ENCODE results near the gene ALDH1A2.

ALDH1A2 gene

GRCh38 chr15:57947781-57948180 is 117.7 kb downstream of the ALDH1A2 start:
- no peak overlapping the region for H3K4me3 ChIP-seq
- H3K4me1 ChIP-seq = no peaks in the 10 kb centered on the region
- H3K9ac ChIP-seq = no peak overlapping the region
- H3K4me2 ChIP-seq = no peak overlapping the region
- H3K27me3 ChIP-seq = no peaks in the 10 kb centered on the region
- H3K36me3 ChIP-seq = no peaks in the 10 kb centered on the region
- H3K27ac ChIP-seq = no peak overlapping the region
- H4K20me1 ChIP-seq = no peaks in the 10 kb centered on the region
- H3K9me3 ChIP-seq = no peaks in the 10 kb centered on the region
- no peak for TF ChIP-seq Cebpa-rat (IDR thresholded peaks at IDR 0.05)

GRCh38 chr15:57947282-57947681 is 118.2 kb downstream of the ALDH1A2 start:
- no peak overlapping the region for H3K9ac ChIP-seq
- H3K27me3 ChIP-seq = no peaks in the 10 kb centered on the region
- H4K20me1 ChIP-seq = no peaks in the 10 kb centered on the region
- H3K4me2 ChIP-seq = no peak overlapping the region
- no peak for TF ChIP-seq Cebpa-rat (IDR thresholded peaks at IDR 0.05)
- H3K27ac ChIP-seq = no peak overlapping the region
- H3K4me1 ChIP-seq = no peaks in the 10 kb centered on the region
- H3K36me3 ChIP-seq = no peaks in the 10 kb centered on the region
- H3K9me3 ChIP-seq = no peaks in the 10 kb centered on the region
- no peak overlapping the region for H3K4me3 ChIP-seq

- H3K27ac ChIP-seq = no peak overlapping the region
- TF ChIP-seq Cebpa-rat (IDR thresholded peaks at IDR 0.05) = no peak
- H3K4me3 ChIP-seq = no peak overlapping the region
- H3K4me1 ChIP-seq = no peaks in the 10 kb centered on the region
- H3K4me2 ChIP-seq = no peak overlapping the region
- H3K9me3 ChIP-seq = no peaks in the 10 kb centered on the region
- no peaks in the 10 kb centered on the region for H3K36me3 ChIP-seq
- no peaks in the 10 kb centered on the region for H3K27me3 ChIP-seq
- H3K9ac ChIP-seq = no peak overlapping the region
- no peaks in the 10 kb centered on the region for H4K20me1 ChIP-seq
These were observed 118.9 kb downstream of the ALDH1A2 start for GRCh38 chr15:57946491-57947048.

DNA sequence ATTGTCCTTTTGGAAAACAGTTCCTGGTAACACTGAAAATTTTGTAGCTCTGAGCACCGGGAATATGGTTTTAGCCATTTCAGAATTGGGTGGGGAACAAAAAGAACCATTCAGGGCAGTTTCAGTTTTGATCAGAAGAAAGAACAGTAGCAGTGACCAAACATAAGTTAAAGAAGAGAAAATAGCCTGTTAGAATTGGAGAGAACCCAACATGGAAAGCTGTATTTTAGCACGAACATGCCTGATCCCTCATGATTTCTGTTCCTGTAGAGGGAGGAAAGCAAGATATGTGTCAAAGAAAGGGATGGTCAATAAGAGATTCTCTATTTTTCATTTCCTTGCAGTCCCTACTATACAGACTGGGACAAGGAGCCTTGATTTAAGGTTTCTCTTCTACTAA is 119.9 kb downstream of the ALDH1A2 start:
- Histone ChIP-seq H3K9ac (no peak overlapping the region), H3K4me1 (no peaks in the 10 kb centered on the region), H3K9me3 (no peaks in the 10 kb centered on the region), H3K4me2 (no peak overlapping the region), H3K4me3 (no peak overlapping the region), H3K27me3 (no peaks in the 10 kb centered on the region), H3K36me3 (no peaks in the 10 kb centered on the region), H4K20me1 (no peaks in the 10 kb centered on the region), H3K27ac (no peak overlapping the region)
- no peak for TF ChIP-seq Cebpa-rat (IDR thresholded peaks at IDR 0.05)

- Histone ChIP-seq H3K9ac (no peak overlapping the region), H3K4me1 (no peaks in the 10 kb centered on the region), H3K4me2 (no peak overlapping the region), H3K4me3 (no peak overlapping the region), H3K9me3 (no peaks in the 10 kb centered on the region), H3K36me3 (no peaks in the 10 kb centered on the region), H4K20me1 (no peaks in the 10 kb centered on the region), H3K27ac (no peak overlapping the region), H3K27me3 (no peaks in the 10 kb centered on the region)
- TF ChIP-seq Cebpa-rat (IDR thresholded peaks at IDR 0.05) = no peak
These were observed 121.6 kb downstream of the ALDH1A2 start for GRCh38 chr15:57943754-57944420.

GRCh38 chr15:57943171-57943570 is 122.3 kb downstream of the ALDH1A2 start:
- no peak for TF ChIP-seq Cebpa-rat (IDR thresholded peaks at IDR 0.05)

DNA sequence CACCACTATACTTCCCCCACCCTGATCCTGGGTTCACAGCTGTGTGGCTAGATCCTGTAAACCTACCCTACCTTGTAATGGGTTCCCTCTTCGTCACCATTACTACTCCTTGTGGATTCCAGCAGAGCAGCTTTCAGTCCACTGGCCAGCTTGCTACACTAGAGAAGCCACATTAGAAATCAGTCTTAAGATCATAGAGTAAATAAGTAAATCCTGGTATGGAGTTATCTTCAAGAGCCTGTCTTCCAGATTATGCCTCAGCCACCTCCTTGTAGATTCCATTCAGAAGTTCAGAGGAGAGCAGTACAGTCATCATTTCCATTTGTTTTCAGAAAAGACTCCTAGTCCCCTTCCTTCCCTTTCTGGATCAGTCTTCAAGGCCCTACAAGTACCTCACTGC is 123.7 kb downstream of the ALDH1A2 start:
- Histone ChIP-seq H3K36me3 (no peaks in the 10 kb centered on the region), H4K20me1 (no peaks in the 10 kb centered on the region), H3K9ac (no peak overlapping the region), H3K27ac (no peak overlapping the region), H3K4me1 (no peaks in the 10 kb centered on the region), H3K4me2 (no peak overlapping the region), H3K27me3 (no peaks in the 10 kb centered on the region), H3K4me3 (no peak overlapping the region), H3K9me3 (no peaks in the 10 kb centered on the region)
- no peak for TF ChIP-seq Cebpa-rat (IDR thresholded peaks at IDR 0.05)

More at GRCh38 chr15:57943171-57943570, 122.3 kb downstream of the ALDH1A2 start:
- H3K27ac ChIP-seq = no peak overlapping the region
- H3K4me1 ChIP-seq = no peaks in the 10 kb centered on the region
- H3K4me2 ChIP-seq = no peak overlapping the region
- no peak overlapping the region for H3K9ac ChIP-seq
- H3K27me3 ChIP-seq = no peaks in the 10 kb centered on the region
- no peaks in the 10 kb centered on the region for H3K9me3 ChIP-seq
- no peaks in the 10 kb centered on the region for H3K36me3 ChIP-seq
- H4K20me1 ChIP-seq = no peaks in the 10 kb centered on the region
- H3K4me3 ChIP-seq = no peak overlapping the region

GRCh38 chr15:57932348-57932747 is 133.2 kb downstream of the ALDH1A2 start:
- H3K36me3 ChIP-seq = no peaks in the 10 kb centered on the region

GRCh38 chr15:57931570-57931969 is 133.9 kb downstream of the ALDH1A2 start:
- H3K27me3 ChIP-seq = no peaks in the 10 kb centered on the region
- no peak for TF ChIP-seq Cebpa-rat (IDR thresholded peaks at IDR 0.05)
- H3K9ac ChIP-seq = no peak overlapping the region
- no peak overlapping the region for H3K4me3 ChIP-seq
- H3K9me3 ChIP-seq = 0 out of 2 replicates have a peak, but pooled peaks cover 6% of the 10 kb centered on the region
- H3K36me3 ChIP-seq = no peaks in the 10 kb centered on the region
- H3K4me1 ChIP-seq = no peaks in the 10 kb centered on the region
- no peak overlapping the region for H3K27ac ChIP-seq
- H4K20me1 ChIP-seq = no peaks in the 10 kb centered on the region
- H3K4me2 ChIP-seq = no peak overlapping the region

More at GRCh38 chr15:57932348-57932747, 133.2 kb downstream of the ALDH1A2 start:
- H3K27me3 ChIP-seq = no peaks in the 10 kb centered on the region
- no peak for TF ChIP-seq Cebpa-rat (IDR thresholded peaks at IDR 0.05)
- H3K4me2 ChIP-seq = no peak overlapping the region
- 0 out of 2 replicates have a peak, but pooled peaks cover 6% of the 10 kb centered on the region for H3K9me3 ChIP-seq
- H3K27ac ChIP-seq = no peak overlapping the region
- H4K20me1 ChIP-seq = no peaks in the 10 kb centered on the region
- H3K9ac ChIP-seq = no peak overlapping the region
- H3K4me3 ChIP-seq = no peak overlapping the region
- H3K4me1 ChIP-seq = no peaks in the 10 kb centered on the region

DNA sequence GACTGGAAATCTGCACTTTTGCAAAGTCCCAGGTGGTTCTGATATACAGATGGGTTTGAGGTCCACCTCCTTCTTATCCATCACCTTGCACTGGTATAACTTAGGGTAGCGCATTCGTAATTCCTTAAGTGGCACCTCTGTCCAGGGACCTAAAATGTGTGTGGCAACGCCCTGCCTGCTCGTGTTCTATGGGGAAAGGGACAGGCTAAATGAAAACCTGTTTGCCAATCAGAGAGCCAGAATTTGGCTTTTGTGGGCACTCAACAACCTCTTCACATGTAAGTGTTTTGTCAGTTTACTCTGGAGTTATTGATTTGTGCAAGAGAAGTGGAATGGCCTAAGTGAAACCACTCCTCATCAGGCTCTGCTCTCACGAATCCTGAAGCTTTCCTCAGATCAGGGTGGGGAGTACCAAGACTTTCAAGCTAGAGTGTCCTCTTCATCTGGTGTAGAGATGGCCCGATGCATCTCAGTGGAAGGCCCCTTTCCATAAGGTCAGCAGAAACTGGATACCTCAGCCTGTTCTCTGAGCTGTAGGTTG is 138.3 kb downstream of the ALDH1A2 start:
- Histone ChIP-seq H3K27me3 (no peaks in the 10 kb centered on the region), H3K4me3 (no peak overlapping the region), H3K27ac (no peak overlapping the region), H3K36me3 (no peaks in the 10 kb centered on the region), H3K4me2 (no peak overlapping the region), H3K4me1 (peaks cover 7% of the 10 kb centered on the region; the same call in 1 of the 2 replicates), H3K9ac (no peak overlapping the region), H4K20me1 (no peaks in the 10 kb centered on the region), H3K9me3 (no peaks in the 10 kb centered on the region)
- TF ChIP-seq Cebpa-rat (IDR thresholded peaks at IDR 0.05) = no peak
